Upper lobe of left lung (tissue), 4 donors: Measurements from ENCODE around the gene CDC34.
A peak's percentile ranks its signal among the peaks of the same experiment; 100 is the strongest.

ENCODE experiments used
- CTCF ChIP-seq, 6 experiments: fragments of 450-650 bp in 4 of 6; fragments of 200-600 bp in 2 of 6; sonication (generic) in 2 of 6; IDR thresholded peaks; one replicate each; pipeline ENCODE4 v1.5.1; 2016 to 2019; ENCODE audit warnings: antibody characterized with exemption in 6 of 6
- EP300 ChIP-seq, 4 donors: sonication (generic); formaldehyde crosslinking; IDR thresholded peaks; one replicate each; pipeline ENCODE4 v1.5.1; 2017; ENCODE audit warnings: antibody characterized with exemption in 4 of 4, control low read depth in 2 of 4

- TF ChIP-seq CTCF (IDR thresholded peaks at IDR 0.05) (peak; percentile 52 to 83 (median 70)), EP300 (IDR thresholded peaks at IDR 0.05) (no peak)
These were observed 36.0 kb upstream of the CDC34 start for GRCh38 chr19:495402-496111.
